HepG2 (cell line): ENCODE measurements around the gene ANO1. TPM values are rescaled to one million over a fixed set of nuclear protein-coding genes. Genes with fewer than 3 reads are reported as not detected.

Source experiments
- ETS1 ChIP-seq: sonication (generic); formaldehyde crosslinking; IDR thresholded peaks from 2 replicates; pipeline ENCODE4 v1.4.0; 2020; ENCODE audit warnings: missing genetic modification reagents
- KDM3A ChIP-seq: IDR thresholded peaks from 2 replicates; pipeline ENCODE4 v1.6.1; 2018; ENCODE audit warnings: low read depth, missing compliant biosample characterization
- MXD1 ChIP-seq: sonication (generic); formaldehyde crosslinking; IDR thresholded peaks from 2 replicates; pipeline ENCODE4 v1.4.0; 2020; ENCODE audit warnings: mild to moderate bottlenecking, missing genetic modification reagents
- PRMT3 ChIP-seq: sonication (generic); formaldehyde crosslinking; IDR thresholded peaks from 2 replicates; pipeline ENCODE4 v1.8.1; 2022; ENCODE audit warnings: low read depth, mild to moderate bottlenecking, moderate library complexity, missing genetic modification reagents, borderline replicate concordance
- SRY ChIP-seq: sonication (generic); formaldehyde crosslinking; IDR thresholded peaks from 2 replicates; pipeline ENCODE4 v1.8.0; 2022; ENCODE audit warnings: mild to moderate bottlenecking, missing genetic modification reagents
- TRAFD1 ChIP-seq: sonication (generic); formaldehyde crosslinking; IDR thresholded peaks from 2 replicates; pipeline ENCODE4 v1.5.1; 2020; ENCODE audit warnings: missing genetic modification reagents, mild to moderate bottlenecking, borderline replicate concordance
- ZBED4 ChIP-seq: sonication (generic); formaldehyde crosslinking; IDR thresholded peaks from 2 replicates; pipeline ENCODE4 v1.4.0; 2020; ENCODE audit warnings: missing genetic modification reagents, borderline replicate concordance
- ZGPAT ChIP-seq: IDR thresholded peaks from 2 replicates; pipeline ENCODE4 v1.6.1; 2016; ENCODE audit warnings: mild to moderate bottlenecking
- ZMYM4 ChIP-seq: sonication (generic); formaldehyde crosslinking; IDR thresholded peaks from 2 replicates; pipeline ENCODE4 v1.8.1; 2023; ENCODE audit warnings: mild to moderate bottlenecking, missing genetic modification reagents
- ZNF44 ChIP-seq: sonication (generic); formaldehyde crosslinking; IDR thresholded peaks from 2 replicates; pipeline ENCODE4 v1.5.1; 2020; ENCODE audit warnings: mild to moderate bottlenecking, missing genetic modification reagents
- ZNF660 ChIP-seq: sonication (generic); formaldehyde crosslinking; IDR thresholded peaks from 2 replicates; pipeline ENCODE4 v1.5.1; 2020; ENCODE audit warnings: mild to moderate bottlenecking, low read depth, missing genetic modification reagents, borderline replicate concordance
- ZNF674 ChIP-seq: sonication (generic); formaldehyde crosslinking; IDR thresholded peaks from 2 replicates; pipeline ENCODE4 v1.5.0; 2020; ENCODE audit warnings: low read depth, mild to moderate bottlenecking, missing genetic modification reagents
- ZNF761 ChIP-seq: sonication (generic); formaldehyde crosslinking; conservative IDR thresholded peaks from 2 replicates; pipeline ENCODE4 v1.4.0; 2020; ENCODE audit warnings: mild to moderate bottlenecking, missing genetic modification reagents
- ZNF784 ChIP-seq: sonication (generic); formaldehyde crosslinking; IDR thresholded peaks from 2 replicates; pipeline ENCODE4 v1.5.1; 2020; ENCODE audit warnings: missing genetic modification reagents, mild to moderate bottlenecking, borderline replicate concordance
- ZNF788 ChIP-seq: sonication (generic); formaldehyde crosslinking; IDR thresholded peaks from 2 replicates; pipeline ENCODE4 v1.5.0; 2020; ENCODE audit warnings: mild to moderate bottlenecking, missing genetic modification reagents, borderline replicate concordance
- ZSCAN29 ChIP-seq: sonication (generic); formaldehyde crosslinking; conservative IDR thresholded peaks from 2 replicates; pipeline ENCODE4 v1.4.0; 2020; ENCODE audit warnings: mild to moderate bottlenecking, missing genetic modification reagents
- polyA plus RNA-seq, 8 experiments: library from polyadenylated mRNA; depleted of rRNA in 3 of 8; stranded (reverse) in 7 of 8; unstranded in 1 of 8; fragments of >200 nt; fragmentation: Illumina TruSeq in 4 of 8; extraction: Trizol in 4 of 8; gene quantifications; 2 replicates each; pipeline versions ENCODE4 v1.2.1 to v1.2.3, GENCODE V29; 2011 to 2016; ENCODE audit warnings: low read depth in 4 of 8, missing spikeins in 1 of 8, mixed read lengths in 1 of 8; ENCODE audit not compliant: insufficient read depth in 1 of 8
- total RNA-seq, 5 experiments: library from RNA; depleted of rRNA; stranded (reverse); fragments of >200 nt; fragmentation: Illumina TruSeq; extraction: Trizol; gene quantifications; 2 replicates each; pipeline ENCODE4 v1.2.3, GENCODE V29; 2016; ENCODE audit warnings: low read depth in 1 of 5

ANO1 gene
- total and polyA plus RNA-seq, 2 of the 13 experiments (the other 11 are each of a cell fraction or from before 2014, with no cell fraction given): not detected

- 0 out of 2 replicates have a peak, but pooled peaks have one; percentile 31 for TF ChIP-seq ZNF784 (CRISPR knock-in tag)
- no peak for TF ChIP-seq ETS1 (CRISPR knock-in tag)
- TF ChIP-seq ZNF761 (CRISPR knock-in tag): 0 out of 2 replicates have a peak, but pooled peaks have one; percentile 70
- TF ChIP-seq ZNF674: 0 out of 2 replicates have a peak, but pooled peaks have one; percentile 32
- no peak for TF ChIP-seq ZNF660 (CRISPR knock-in tag)
- TF ChIP-seq KDM3A (CRISPR knock-in tag): no peak
- TF ChIP-seq SRY (CRISPR knock-in tag): no peak
- TF ChIP-seq ZBED4 (CRISPR knock-in tag): 0 out of 2 replicates have a peak, but pooled peaks have one; percentile 18
- TF ChIP-seq ZNF44 (CRISPR knock-in tag): no peak
- TF ChIP-seq ZNF788: peak; percentile 69; the same call in 1 of the 2 replicates
- no peak for TF ChIP-seq ZSCAN29
- 0 out of 2 replicates have a peak, but pooled peaks have one; percentile 27 for TF ChIP-seq PRMT3 (CRISPR knock-in tag)
- TF ChIP-seq ZGPAT (CRISPR knock-in tag): peak; percentile 81; the same call in 1 of the 2 replicates
- peak; percentile 75; the same call in 1 of the 2 replicates for TF ChIP-seq MXD1 (CRISPR knock-in tag)
- peak; percentile 67; the same call in 1 of the 2 replicates for TF ChIP-seq ZMYM4 (CRISPR knock-in tag)
- TF ChIP-seq TRAFD1 (CRISPR knock-in tag): no peak
Observed at GRCh38 chr11:70202920-70203750, 125.0 kb downstream of the ANO1 start, which contains the start of gene FADD (continued).
